Loucy (cell line): ENCODE measurements around the gene PGF.

ENCODE experiments used
- CTCF ChIP-seq: fragments of 200-600 bp; sonication (generic); conservative IDR thresholded peaks from 2 replicates; pipeline ENCODE4 v1.5.1; 2014; ENCODE audit warnings: mild to moderate bottlenecking, antibody characterized with exemption, low read length
- EZH2phosphoT487 ChIP-seq: fragments of 200-600 bp; IDR thresholded peaks from 2 replicates; pipeline ENCODE4 v1.6.1; 2018; ENCODE audit warnings: antibody characterized with exemption, mild to moderate bottlenecking, moderate library complexity, borderline replicate concordance

- TF ChIP-seq CTCF: no peak
- TF ChIP-seq EZH2phosphoT487: no peak
Observed at GRCh38 chr14:74920281-74920680, 35.1 kb downstream of the PGF start.
